C4-2B (cell line): ENCODE data around the gene NECAB2.

ENCODE experiments used
- H3K27ac ChIP-seq: fragments of 450-650 bp; 2 replicates; pipeline ENCODE4 v1.5.1; 2017
- ZFX ChIP-seq: fragments of 450-650 bp; IDR thresholded peaks from 2 replicates; pipeline ENCODE4 v1.6.1; 2017
- TF ChIP-seq, protein P1 (sequence below): fragments of 450-650 bp; conservative IDR thresholded peaks from 2 replicates; pipeline ENCODE4 v1.5.1; 2017; ENCODE audit warnings: mild to moderate bottlenecking

Gene NECAB2

DNA sequence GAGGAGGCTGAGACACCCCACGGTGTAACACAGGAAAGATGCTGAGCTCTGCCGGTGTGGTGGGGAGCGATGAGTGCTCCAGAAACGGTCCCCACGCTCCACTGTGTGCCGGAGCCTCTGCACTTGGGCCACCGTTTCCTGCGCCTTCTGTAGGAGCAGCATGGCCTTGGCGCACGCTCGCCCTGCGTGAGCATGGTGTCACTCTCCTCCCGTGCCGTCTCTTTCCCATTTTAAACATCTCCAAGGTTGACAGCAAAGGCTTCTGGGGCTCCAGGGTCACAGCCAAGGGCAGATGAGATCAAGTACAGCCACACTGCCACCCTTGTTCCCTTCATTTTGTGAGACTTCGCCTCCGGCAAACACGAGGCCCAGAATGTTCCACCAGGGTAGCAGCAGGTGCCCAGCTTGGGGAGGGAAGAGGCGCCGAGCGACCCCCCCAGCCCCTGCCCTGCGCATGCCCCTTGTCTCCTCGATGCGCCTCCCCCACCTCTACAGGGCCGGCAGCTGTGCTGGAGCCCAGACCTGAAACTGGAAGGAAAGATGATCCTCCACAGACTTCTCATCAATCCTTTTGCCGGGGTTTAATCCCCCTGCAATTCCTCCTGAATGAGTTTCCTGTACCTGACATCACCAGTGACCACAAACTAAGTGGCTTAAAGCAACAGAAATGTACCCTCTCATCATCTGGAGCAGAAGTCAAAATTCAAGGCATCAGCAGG is 34.9 kb upstream of the NECAB2 start:
- no peak overlapping the region for H3K27ac ChIP-seq
- TF ChIP-seq, protein P1, sequence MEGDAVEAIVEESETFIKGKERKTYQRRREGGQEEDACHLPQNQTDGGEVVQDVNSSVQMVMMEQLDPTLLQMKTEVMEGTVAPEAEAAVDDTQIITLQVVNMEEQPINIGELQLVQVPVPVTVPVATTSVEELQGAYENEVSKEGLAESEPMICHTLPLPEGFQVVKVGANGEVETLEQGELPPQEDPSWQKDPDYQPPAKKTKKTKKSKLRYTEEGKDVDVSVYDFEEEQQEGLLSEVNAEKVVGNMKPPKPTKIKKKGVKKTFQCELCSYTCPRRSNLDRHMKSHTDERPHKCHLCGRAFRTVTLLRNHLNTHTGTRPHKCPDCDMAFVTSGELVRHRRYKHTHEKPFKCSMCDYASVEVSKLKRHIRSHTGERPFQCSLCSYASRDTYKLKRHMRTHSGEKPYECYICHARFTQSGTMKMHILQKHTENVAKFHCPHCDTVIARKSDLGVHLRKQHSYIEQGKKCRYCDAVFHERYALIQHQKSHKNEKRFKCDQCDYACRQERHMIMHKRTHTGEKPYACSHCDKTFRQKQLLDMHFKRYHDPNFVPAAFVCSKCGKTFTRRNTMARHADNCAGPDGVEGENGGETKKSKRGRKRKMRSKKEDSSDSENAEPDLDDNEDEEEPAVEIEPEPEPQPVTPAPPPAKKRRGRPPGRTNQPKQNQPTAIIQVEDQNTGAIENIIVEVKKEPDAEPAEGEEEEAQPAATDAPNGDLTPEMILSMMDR: no peak
- TF ChIP-seq ZFX: no peak

DNA sequence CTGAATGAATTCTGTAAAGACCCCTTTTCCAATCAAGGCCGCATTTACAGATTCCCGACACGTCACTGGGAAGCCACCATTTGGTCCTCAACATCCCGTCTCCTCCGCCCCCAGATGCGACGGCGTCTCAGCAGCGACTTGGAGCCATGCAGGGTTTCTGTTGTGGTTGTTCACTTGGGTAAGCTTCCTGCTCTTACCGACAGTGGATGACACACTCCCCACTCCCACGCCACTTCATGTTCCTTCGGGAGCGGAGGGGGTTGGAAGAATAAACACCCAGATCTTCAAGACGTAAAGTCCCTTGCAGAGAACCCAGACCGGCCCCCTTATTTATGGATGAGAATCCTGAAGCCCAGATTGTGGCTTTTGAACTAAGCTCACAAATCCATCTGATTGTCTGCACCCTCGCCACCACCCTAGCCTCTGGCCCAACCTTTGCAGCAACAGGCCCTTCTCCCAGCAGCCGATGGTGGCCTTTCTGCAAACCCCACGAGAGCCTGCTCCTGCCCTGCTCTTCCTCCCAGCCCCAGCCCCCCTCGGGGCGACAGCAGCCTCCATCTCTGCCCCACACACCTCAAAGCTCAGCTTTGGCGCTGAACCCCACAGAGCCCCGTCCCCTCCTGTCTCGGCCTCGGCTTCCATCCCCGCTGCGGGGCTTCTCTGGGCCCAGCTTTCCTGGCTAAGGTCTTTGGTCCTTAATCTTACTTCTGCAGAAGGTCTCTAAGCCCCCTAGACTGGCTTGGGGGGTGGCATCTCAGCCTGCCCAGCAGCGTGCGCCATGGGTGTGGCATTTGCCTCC is 34.0 kb upstream of the NECAB2 start:
- H3K27ac ChIP-seq: no peak overlapping the region
- TF ChIP-seq, protein P1: no peak
- no peak for TF ChIP-seq ZFX

DNA sequence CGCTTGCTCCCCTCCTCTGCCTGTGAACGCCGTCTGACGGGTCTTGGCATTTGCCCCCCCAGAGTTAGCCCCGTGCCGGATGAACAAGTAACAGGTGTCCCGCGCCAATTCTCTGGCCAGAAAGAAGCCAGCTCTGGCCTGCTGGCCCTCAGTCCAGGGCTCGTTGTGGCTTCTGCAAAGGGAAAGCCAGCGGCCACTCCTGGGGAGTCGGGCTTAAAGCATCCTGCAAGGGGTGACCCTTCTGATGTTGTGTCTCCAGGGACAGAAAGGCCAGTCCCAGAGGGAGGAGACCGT is 33.4 kb upstream of the NECAB2 start:
- H3K27ac ChIP-seq: no peak overlapping the region
- TF ChIP-seq ZFX: no peak
- TF ChIP-seq, protein P1: no peak

DNA sequence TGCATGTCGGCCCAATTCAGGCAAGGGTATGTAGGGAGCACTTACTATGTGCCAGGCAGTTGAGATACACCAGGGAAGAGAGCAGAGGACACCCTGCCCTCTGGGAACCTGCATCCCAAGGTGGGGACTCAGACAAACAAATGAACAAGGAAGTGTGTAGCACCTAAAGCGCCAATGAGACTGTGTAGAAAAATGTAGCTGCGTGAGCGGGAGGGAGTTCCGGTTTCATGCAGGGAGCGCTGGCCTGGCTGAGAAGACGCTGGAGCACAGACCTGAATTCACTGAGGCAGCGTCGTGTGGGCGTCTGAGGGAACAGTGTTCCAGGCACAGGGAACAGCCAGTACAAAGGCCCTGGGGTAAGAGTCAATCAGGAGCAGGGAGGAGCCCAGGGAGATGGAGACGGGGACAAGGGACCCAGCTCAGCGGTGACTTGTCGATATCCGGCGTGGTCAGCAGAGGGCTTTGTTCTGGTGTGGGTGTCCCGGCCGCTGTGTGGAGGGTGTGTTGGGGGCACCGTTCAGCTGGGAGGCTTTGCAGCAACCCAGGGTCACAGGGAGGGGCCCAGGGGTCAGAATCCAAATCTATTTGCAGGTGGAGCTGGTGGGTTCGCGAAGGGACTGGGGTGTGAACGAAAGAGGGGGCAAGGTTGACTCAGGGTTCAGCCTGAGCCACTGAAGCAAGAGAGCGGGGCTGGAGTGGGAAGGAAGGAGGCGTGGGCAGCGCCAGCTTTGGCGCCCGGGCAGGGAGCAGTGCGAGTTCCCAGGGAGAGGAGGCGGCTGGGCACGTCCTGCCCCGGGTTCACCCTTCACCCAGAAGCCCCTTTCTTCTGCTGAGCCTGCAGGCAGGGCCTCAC is 32.8 kb upstream of the NECAB2 start:
- H3K27ac ChIP-seq: no peak overlapping the region
- no peak for TF ChIP-seq ZFX
- TF ChIP-seq, protein P1: no peak

DNA sequence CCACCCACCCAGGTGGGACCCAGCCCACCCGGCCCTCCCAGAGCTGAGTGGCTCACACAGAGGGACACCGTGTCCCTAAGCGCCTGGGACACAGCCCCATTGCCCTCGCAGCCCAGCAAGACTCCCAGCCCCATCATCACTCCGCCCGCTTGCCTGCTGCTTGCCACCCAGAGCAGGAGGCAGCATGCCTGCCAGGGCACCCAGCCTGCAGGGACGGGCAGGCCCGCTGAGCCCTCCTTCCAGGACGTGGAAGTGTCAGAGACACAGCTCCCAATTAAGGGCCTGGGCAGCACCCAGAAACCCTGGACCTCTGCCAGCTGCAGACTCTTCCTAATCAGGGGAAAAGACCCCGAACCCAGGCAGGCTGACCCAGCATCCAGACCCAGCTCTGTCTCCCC is 32.2 kb upstream of the NECAB2 start:
- no peak overlapping the region for H3K27ac ChIP-seq
- TF ChIP-seq, protein P1: no peak
- TF ChIP-seq ZFX: no peak

DNA sequence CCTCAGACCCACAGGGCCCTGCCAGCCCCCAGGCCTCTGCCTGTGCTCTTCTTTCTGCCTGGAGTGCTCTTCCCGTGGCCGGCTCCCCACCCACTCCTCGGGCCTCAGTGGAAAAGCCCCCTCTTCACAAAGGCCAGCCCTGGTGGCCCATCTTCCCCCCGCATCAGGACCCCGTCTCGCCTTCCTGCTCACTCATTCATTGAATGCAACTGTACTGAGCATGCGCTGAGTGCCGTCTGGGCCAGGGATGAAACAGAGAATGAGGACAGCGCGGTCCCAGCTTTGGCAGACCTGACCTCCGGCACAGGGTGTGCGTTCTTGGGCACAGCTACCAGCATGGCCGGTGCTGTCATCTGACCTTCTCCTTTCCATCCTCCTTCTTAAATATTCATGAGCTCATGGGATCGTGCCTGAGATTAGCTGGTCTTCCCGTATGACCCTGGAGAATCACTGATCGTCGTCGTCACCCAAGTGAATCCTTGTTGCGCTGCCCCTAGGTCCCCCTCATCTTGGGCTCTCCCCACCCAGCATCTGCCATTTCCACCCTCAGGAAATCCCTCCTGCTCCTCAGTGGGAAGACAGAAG is 31.4 kb upstream of the NECAB2 start:
- no peak overlapping the region for H3K27ac ChIP-seq
- TF ChIP-seq, protein P1: no peak
- no peak for TF ChIP-seq ZFX
